GM18526 (cell line): Measurements from ENCODE around the gene GNAO1.

Source experiments
- POLR2A ChIP-seq: IDR thresholded peaks from 3 replicates; pipeline ENCODE4 v1.6.1; 2011; ENCODE audit not compliant: insufficient read length; ENCODE audit errors: extremely low read depth

GNAO1 gene

GRCh38 chr16:56366945-56367344 is 175.7 kb downstream of the GNAO1 start:
- no peak for TF ChIP-seq POLR2A

- TF ChIP-seq POLR2A = no peak
Measured at GRCh38 chr16:56367764-56368163, 176.5 kb downstream of the GNAO1 start.

GRCh38 chr16:56368545-56368944 is 177.3 kb downstream of the GNAO1 start:
- TF ChIP-seq POLR2A = no peak

- TF ChIP-seq POLR2A = no peak
Measured at GRCh38 chr16:56369202-56369601, 177.9 kb downstream of the GNAO1 start.

GRCh38 chr16:56370185-56370874 is 179.0 kb downstream of the GNAO1 start:
- no peak for TF ChIP-seq POLR2A

- no peak for TF ChIP-seq POLR2A
Measured at GRCh38 chr16:56370875-56371659, 179.8 kb downstream of the GNAO1 start.

- TF ChIP-seq POLR2A = no peak
Measured at GRCh38 chr16:56371660-56371937, 180.3 kb downstream of the GNAO1 start.

- no peak for TF ChIP-seq POLR2A
Measured at GRCh38 chr16:56372013-56372634, 180.8 kb downstream of the GNAO1 start.

GRCh38 chr16:56373003-56373402 is 181.7 kb downstream of the GNAO1 start:
- no peak for TF ChIP-seq POLR2A

- TF ChIP-seq POLR2A = no peak
Measured at GRCh38 chr16:56382459-56382858, 191.2 kb downstream of the GNAO1 start.

- no peak for TF ChIP-seq POLR2A
Measured at GRCh38 chr16:56382901-56383355, 191.6 kb downstream of the GNAO1 start.

GRCh38 chr16:56384074-56384721 is 192.9 kb downstream of the GNAO1 start:
- no peak for TF ChIP-seq POLR2A

- no peak for TF ChIP-seq POLR2A
Measured at GRCh38 chr16:56387396-56387795, 196.1 kb downstream of the GNAO1 start.

GRCh38 chr16:56388209-56388608 is 196.9 kb downstream of the GNAO1 start:
- no peak for TF ChIP-seq POLR2A

GRCh38 chr16:56389554-56389953 is 198.3 kb downstream of the GNAO1 start:
- TF ChIP-seq POLR2A = no peak

- no peak for TF ChIP-seq POLR2A
Measured at GRCh38 chr16:56399047-56399446, 207.8 kb downstream of the GNAO1 start.

GRCh38 chr16:56399486-56399885 is 208.2 kb downstream of the GNAO1 start:
- TF ChIP-seq POLR2A = no peak
